AG09309 (cell line): Measurements from ENCODE around the gene DDA1.
A peak's percentile ranks its signal among the peaks of the same experiment; 100 is the strongest.

Experiments used
- DNase-seq: peaks from one replicate; pipeline ENCODE4 v3.0.0-alpha.2; 2010; ENCODE audit warnings: low read depth
- H3K4me3 ChIP-seq: 2 replicates; pipeline ENCODE4 v1.5.1; 2011; ENCODE audit warnings: mild to moderate bottlenecking, low read depth, low read length, moderate library complexity; ENCODE audit not compliant: control insufficient read depth
- CTCF ChIP-seq: IDR thresholded peaks from 2 replicates; pipeline ENCODE4 v1.5.1; 2011; ENCODE audit warnings: mild to moderate bottlenecking, low read depth, low read length, inconsistent platforms; ENCODE audit not compliant: insufficient read depth, control insufficient read depth; ENCODE audit errors: missing control alignments

The DDA1 gene

GRCh38 chr19:17348700-17349099 lies 39.3 kb downstream of the DDA1 start:
- TF ChIP-seq CTCF, result no peak

GRCh38 chr19:17351815-17352435 lies 42.6 kb downstream of the DDA1 start:
- no peak for TF ChIP-seq CTCF
- H3K4me3 ChIP-seq, result no peak overlapping the region
- no peak for DNase-seq

More at GRCh38 chr19:17348700-17349099, 39.3 kb downstream of the DDA1 start:
- no peak for DNase-seq
- peak overlapping the region; percentile 16; the same call in 1 of the 2 replicates for H3K4me3 ChIP-seq

- no peak for DNase-seq
- no peak for TF ChIP-seq CTCF
- no peak overlapping the region for H3K4me3 ChIP-seq
Observed at GRCh38 chr19:17352608-17353280, 43.4 kb downstream of the DDA1 start.

- DNase-seq, result no peak
- H3K4me3 ChIP-seq, result no peak overlapping the region
- TF ChIP-seq CTCF, result no peak
Observed at GRCh38 chr19:17353386-17353785, 44.0 kb downstream of the DDA1 start.

GRCh38 chr19:17357078-17357666 lies 47.8 kb downstream of the DDA1 start:
- no peak overlapping the region for H3K4me3 ChIP-seq
- no peak for TF ChIP-seq CTCF
- no peak for DNase-seq

- DNase-seq, result no peak
Observed at GRCh38 chr19:17357724-17358123, 48.4 kb downstream of the DDA1 start.

More at GRCh38 chr19:17357724-17358123, 48.4 kb downstream of the DDA1 start:
- no peak for TF ChIP-seq CTCF
- no peak overlapping the region for H3K4me3 ChIP-seq
